Progenitor cell of endocrine pancreas (in vitro differentiated cells): ENCODE results near the gene MSANTD3. TPM values are rescaled to one million over a fixed set of nuclear protein-coding genes. Genes with fewer than 3 reads are reported as not detected.
A peak's percentile ranks its signal among the peaks of the same experiment; 100 is the strongest.

Experiments used
- DNase-seq: peaks from one replicate; pipeline ENCODE4 v3.0.0; 2021; ENCODE audit warnings: low spot score; ENCODE audit not compliant: unreplicated experiment
- H3K27ac Mint-ChIP-seq: 2 replicates; pipeline ENCODE4 v1.8.0; 2021; ENCODE audit warnings: mild to moderate bottlenecking, moderate library complexity, mixed read lengths
- H3K27me3 Mint-ChIP-seq: 2 replicates; pipeline ENCODE4 v1.8.0; 2021; ENCODE audit warnings: mixed read lengths
- H3K36me3 Mint-ChIP-seq: 2 replicates; pipeline ENCODE4 v1.8.0; 2022; ENCODE audit warnings: mixed read lengths; ENCODE audit not compliant: insufficient read depth
- H3K4me1 Mint-ChIP-seq: 2 replicates; pipeline ENCODE4 v1.8.0; 2021; ENCODE audit warnings: low read depth, mixed read lengths
- H3K4me3 Mint-ChIP-seq: 2 replicates; pipeline ENCODE4 v1.8.0; 2021; ENCODE audit warnings: low read depth, mild to moderate bottlenecking, moderate library complexity, mixed read lengths
- H3K9me3 Mint-ChIP-seq: 2 replicates; pipeline ENCODE4 v1.8.0; 2021; ENCODE audit warnings: low read depth, mixed read lengths
- total RNA-seq: library from RNA; stranded (reverse); gene quantifications from 2 replicates; pipeline ENCODE4 v1.2.1, GENCODE V29; 2021
- TF ChIP-seq, protein P1 (sequence below): fragments of 200-600 bp; sonication (generic); IDR thresholded peaks from one replicate; pipeline ENCODE4 v1.5.0; 2021; ENCODE audit warnings: antibody characterized with exemption, mild to moderate bottlenecking; ENCODE audit not compliant: unreplicated experiment

The MSANTD3 gene
- total RNA-seq, 1 donor from 2014 or later, result 39.8 TPM

DNA sequence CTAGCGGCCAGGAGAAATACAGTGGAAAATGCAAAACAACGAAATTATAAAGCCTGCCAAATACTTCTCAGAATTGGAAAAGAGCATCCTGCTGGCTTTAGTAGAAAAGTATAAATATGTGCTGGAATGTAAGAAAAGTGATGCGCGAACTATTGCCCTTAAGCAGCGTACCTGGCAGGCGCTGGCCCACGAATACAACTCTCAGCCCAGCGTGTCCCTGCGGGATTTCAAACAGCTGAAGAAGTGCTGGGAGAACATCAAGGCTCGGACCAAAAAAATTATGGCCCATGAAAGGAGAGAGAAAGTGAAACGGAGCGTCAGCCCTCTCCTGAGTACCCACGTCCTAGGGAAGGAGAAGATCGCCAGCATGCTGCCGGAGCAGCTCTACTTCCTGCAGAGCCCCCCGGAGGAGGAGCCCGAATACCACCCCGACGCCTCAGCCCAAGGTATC is 15.0 kb downstream of the MSANTD3 start:
- no peaks in the 10 kb centered on the region for H3K9me3 Mint-ChIP-seq
- peaks cover 16% of the 10 kb centered on the region for H3K36me3 Mint-ChIP-seq
- peaks cover 11% of the 10 kb centered on the region for H3K4me1 Mint-ChIP-seq
- H3K27ac Mint-ChIP-seq, result no peak overlapping the region
- TF ChIP-seq, protein P1, sequence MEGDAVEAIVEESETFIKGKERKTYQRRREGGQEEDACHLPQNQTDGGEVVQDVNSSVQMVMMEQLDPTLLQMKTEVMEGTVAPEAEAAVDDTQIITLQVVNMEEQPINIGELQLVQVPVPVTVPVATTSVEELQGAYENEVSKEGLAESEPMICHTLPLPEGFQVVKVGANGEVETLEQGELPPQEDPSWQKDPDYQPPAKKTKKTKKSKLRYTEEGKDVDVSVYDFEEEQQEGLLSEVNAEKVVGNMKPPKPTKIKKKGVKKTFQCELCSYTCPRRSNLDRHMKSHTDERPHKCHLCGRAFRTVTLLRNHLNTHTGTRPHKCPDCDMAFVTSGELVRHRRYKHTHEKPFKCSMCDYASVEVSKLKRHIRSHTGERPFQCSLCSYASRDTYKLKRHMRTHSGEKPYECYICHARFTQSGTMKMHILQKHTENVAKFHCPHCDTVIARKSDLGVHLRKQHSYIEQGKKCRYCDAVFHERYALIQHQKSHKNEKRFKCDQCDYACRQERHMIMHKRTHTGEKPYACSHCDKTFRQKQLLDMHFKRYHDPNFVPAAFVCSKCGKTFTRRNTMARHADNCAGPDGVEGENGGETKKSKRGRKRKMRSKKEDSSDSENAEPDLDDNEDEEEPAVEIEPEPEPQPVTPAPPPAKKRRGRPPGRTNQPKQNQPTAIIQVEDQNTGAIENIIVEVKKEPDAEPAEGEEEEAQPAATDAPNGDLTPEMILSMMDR, result no peak
- no peak for DNase-seq
- no peak overlapping the region for H3K4me3 Mint-ChIP-seq
- H3K27me3 Mint-ChIP-seq, result no peaks in the 10 kb centered on the region

DNA sequence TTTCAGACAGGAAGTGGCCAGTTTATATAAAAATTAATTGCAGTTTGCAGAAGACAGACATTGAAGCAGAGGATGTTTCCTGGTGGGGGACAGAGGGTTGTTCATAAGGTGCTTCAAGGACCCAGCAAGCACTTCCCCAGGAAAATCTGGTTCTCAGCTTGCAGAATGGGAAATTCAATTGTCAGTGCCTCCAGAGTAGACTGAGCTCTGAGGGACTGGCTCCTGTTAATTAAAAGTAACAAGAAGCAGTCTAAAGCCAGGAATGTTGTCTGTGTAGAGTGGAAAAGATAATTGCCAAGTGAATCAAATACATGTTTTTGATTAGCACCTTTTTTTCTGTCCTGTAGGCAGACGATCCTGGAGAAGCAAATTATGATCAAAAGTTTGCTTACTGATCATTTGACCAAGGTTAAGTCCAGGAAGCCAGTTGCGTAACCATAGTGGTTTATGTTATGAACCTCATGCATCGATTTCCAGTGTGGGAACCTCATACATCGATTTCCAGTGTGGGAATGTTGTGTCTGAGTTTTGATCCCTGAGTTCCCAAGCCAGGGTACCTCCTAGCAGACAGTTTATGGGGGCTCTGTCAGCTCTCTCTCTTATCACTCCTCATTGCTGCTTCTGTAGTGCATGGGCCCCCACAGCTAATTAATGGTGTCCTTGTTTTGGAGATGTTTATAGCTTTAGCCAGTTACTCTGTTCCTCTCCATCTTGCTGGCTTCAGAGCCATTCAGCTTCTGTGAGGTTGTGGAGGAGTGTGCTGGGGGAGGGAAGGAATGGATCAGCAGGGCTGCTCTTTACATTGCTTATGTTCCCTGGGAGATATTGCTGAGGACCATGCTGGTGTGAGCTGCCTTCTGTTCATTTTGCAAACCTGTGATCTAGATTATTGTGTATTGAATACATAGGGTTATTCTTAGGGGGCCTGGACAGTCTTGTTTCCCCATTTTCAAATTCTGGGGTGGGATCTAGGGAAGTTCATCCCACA is 17.1 kb downstream of the MSANTD3 start:
- no peak overlapping the region for H3K4me3 Mint-ChIP-seq
- H3K4me1 Mint-ChIP-seq, result peaks cover 2% of the 10 kb centered on the region
- H3K36me3 Mint-ChIP-seq, result peaks cover 18% of the 10 kb centered on the region
- H3K27ac Mint-ChIP-seq, result no peak overlapping the region
- TF ChIP-seq, protein P1, result no peak
- no peaks in the 10 kb centered on the region for H3K9me3 Mint-ChIP-seq
- H3K27me3 Mint-ChIP-seq, result no peaks in the 10 kb centered on the region
- no peak for DNase-seq

DNA sequence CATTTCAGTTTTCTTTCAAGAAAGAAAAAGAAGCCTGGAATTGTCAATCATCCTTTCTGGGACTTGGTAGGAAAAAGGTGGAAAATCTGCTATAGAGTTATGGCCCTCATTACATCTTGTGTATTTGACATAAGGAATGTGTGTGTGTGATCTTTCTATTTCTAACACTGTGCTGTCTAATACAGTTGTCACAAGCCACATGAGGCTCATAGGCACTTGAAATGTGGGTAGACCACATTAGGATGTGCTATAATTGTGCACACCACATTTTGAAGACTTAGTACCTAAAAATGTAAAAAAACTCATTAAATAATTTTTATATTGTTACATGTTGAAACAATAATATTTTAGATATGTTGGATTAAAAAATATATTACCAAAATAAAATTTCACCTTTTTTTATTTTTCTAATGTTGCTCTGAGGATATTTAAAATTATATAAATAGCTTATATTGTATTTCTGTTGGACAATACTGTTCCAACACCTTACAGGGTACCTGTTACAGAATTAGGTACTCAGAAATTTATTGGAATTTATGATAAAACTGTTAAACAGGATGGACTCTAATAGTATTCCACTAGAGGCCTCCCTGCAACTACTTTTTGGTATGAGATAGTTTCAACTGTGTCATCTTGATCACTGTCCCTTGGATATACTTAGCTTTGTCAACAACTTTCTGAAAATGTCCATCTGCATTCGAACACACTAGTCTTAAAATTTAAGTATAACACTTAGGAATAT is 18.4 kb downstream of the MSANTD3 start:
- TF ChIP-seq, protein P1, result no peak
- Mint-ChIP-seq H3K4me1 (peaks cover 2% of the 10 kb centered on the region), H3K27me3 (no peaks in the 10 kb centered on the region), H3K27ac (no peak overlapping the region), H3K4me3 (no peak overlapping the region), H3K9me3 (no peaks in the 10 kb centered on the region), H3K36me3 (peaks cover 16% of the 10 kb centered on the region)
- no peak for DNase-seq

DNA sequence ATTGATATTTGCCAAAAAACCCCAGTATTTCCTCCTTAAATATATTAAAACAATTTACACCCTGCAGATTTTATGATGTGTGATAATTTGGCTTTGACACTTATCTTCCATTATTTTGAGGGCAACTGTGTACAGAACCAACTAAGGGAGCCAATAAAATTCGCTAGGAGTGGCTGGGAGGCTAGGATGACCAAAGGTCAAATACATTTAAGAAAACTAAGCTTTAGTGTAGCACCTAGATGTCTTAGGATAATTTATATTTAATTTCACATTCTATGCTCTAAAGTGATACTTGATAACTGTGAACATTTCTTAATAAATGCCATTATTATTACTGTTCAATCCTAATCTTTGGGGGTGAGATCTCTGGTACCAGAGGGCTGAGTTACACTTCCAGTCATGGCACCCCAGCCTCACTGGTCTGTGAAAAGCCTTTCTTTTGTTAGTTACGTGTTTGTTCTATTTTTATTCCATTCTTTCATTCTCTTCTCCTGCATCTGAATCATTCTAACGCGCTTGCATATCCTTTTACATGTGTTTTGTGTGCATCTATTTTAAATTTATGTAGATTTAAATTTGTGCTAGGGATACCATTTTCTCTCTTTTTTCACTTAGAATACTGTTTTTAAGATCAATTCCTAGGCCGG is 19.1 kb downstream of the MSANTD3 start:
- H3K4me1 Mint-ChIP-seq, result peaks cover 2% of the 10 kb centered on the region
- DNase-seq, result no peak
- TF ChIP-seq, protein P1, result no peak
- H3K36me3 Mint-ChIP-seq, result peaks cover 20% of the 10 kb centered on the region
- no peak overlapping the region for H3K27ac Mint-ChIP-seq
- no peaks in the 10 kb centered on the region for H3K27me3 Mint-ChIP-seq
- no peaks in the 10 kb centered on the region for H3K9me3 Mint-ChIP-seq
- no peak overlapping the region for H3K4me3 Mint-ChIP-seq

DNA sequence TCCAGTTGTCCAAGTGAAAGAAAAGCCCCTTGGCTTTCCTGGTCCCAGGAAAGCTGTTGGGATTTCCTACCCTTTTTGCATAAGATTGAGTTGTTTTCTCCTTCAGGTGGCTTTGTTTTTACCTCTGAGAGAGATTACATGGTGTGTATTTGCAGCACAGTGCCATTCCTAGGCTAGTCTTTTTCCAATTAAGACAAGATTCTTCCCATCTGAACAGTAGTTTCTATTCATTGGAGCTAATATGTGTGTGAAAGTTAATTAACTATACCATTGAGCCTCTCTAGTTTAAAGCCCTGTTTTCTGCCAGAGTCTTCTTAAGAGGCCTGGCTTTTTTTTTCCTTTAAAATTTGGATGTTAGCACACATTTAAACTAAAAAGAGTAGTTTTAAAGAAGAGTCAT is 20.1 kb downstream of the MSANTD3 start:
- TF ChIP-seq, protein P1, result no peak

More for the DNA sequence above, 20.1 kb downstream of the MSANTD3 start:
- no peak for DNase-seq
- peaks cover 2% of the 10 kb centered on the region for H3K4me1 Mint-ChIP-seq
- peaks cover 21% of the 10 kb centered on the region for H3K36me3 Mint-ChIP-seq
- H3K9me3 Mint-ChIP-seq, result no peaks in the 10 kb centered on the region
- no peak overlapping the region for H3K4me3 Mint-ChIP-seq
- H3K27me3 Mint-ChIP-seq, result no peaks in the 10 kb centered on the region
- H3K27ac Mint-ChIP-seq, result peak overlapping the region; percentile 16
